ENCODE data around the gene RAB11FIP4. TPM values are rescaled to one million over a fixed set of nuclear protein-coding genes. Genes with fewer than 3 reads are reported as not detected.

Gene RAB11FIP4
- total RNA-seq, 1 experiment from 2014 or later: 2.5 TPM

GRCh38 chr17:31573861-31574260, 182.4 kb downstream of the RAB11FIP4 start:
- Histone ChIP-seq H3K9me3 (replicated peaks) (no peaks in the 10 kb centered on the region), H3K36me3 (no peaks in the 10 kb centered on the region), H3K27me3 (replicated peaks) (no peaks in the 10 kb centered on the region), H3K27ac (no peak overlapping the region), H3K4me3 (no peak overlapping the region), H3K4me1 (replicated peaks) (peaks cover 10% of the 10 kb centered on the region)
- no peak for DNase-seq (ENCODE audit: low read depth in 1 of 2, low spot score in 2 of 2)

GRCh38 chr17:31574458-31574857, 183.0 kb downstream of the RAB11FIP4 start:
- Histone ChIP-seq H3K9me3 (replicated peaks) (no peaks in the 10 kb centered on the region), H3K36me3 (no peaks in the 10 kb centered on the region), H3K27me3 (replicated peaks) (no peaks in the 10 kb centered on the region), H3K4me3 (no peak overlapping the region), H3K4me1 (replicated peaks) (peaks cover 16% of the 10 kb centered on the region), H3K27ac (no peak overlapping the region)
- no peak for DNase-seq (ENCODE audit: low read depth in 1 of 2, low spot score in 2 of 2)

DNA sequence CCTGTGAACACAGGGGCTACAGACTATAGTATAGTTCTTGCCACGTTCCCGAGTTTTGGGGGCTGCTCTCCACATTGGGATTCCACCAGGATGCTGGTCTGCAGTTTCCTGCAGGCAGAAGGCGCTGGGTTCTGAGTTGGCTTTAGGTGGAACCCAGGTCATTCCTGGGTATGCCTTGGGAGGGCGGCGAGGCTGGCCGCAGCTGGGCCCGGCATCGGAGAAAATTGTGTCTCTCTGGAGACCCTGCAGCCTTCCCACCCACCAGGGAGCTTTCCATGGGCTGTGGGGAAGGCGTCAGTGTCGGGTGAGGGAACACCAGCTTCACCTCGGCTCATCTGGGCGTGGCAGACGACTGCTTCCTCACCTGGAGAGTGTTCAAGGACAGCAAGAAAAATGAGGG, 183.6 kb downstream of the RAB11FIP4 start:
- H3K9me3 ChIP-seq (replicated peaks): no peaks in the 10 kb centered on the region
- no peak overlapping the region for H3K4me3 ChIP-seq
- no peak for DNase-seq (ENCODE audit: low read depth in 1 of 2, low spot score in 2 of 2)
- H3K27ac ChIP-seq: no peak overlapping the region
- H3K36me3 ChIP-seq: no peaks in the 10 kb centered on the region
- peaks cover 20% of the 10 kb centered on the region for H3K4me1 ChIP-seq (replicated peaks)
- no peaks in the 10 kb centered on the region for H3K27me3 ChIP-seq (replicated peaks)

DNA sequence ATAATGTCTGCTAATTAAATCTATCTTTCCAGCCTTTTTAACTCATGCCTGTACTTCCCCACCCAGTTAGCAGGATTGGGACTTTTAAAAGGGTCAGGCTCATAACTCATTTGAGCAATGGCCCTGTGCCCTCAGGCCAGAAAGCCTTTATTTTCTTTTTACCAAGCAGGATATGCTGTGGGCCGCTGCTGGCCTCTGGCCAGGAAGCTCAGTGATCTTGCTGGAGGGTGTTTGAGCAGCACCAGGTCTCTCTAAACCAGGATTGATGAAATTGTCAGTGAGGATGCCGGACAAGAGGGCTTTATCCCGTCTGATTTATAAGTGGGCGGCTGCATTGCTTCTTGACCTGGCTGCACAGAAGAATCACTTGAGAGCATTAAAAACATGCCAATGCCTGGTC, 187.8 kb downstream of the RAB11FIP4 start:
- H3K36me3 ChIP-seq: no peaks in the 10 kb centered on the region
- H3K4me1 ChIP-seq (replicated peaks): peaks cover 37% of the 10 kb centered on the region
- H3K4me3 ChIP-seq: no peak overlapping the region
- no peaks in the 10 kb centered on the region for H3K27me3 ChIP-seq (replicated peaks)
- H3K27ac ChIP-seq: no peak overlapping the region
- H3K9me3 ChIP-seq (replicated peaks): no peaks in the 10 kb centered on the region
- peak; percentile 60 to 67 for DNase-seq (ENCODE audit: low read depth in 1 of 2, low spot score in 2 of 2)

- H3K27ac ChIP-seq: no peak overlapping the region
- no peaks in the 10 kb centered on the region for H3K9me3 ChIP-seq (replicated peaks)
- no peak for DNase-seq (ENCODE audit: low read depth in 1 of 2, low spot score in 2 of 2)
- H3K4me3 ChIP-seq: no peak overlapping the region
- H3K36me3 ChIP-seq: no peaks in the 10 kb centered on the region
- H3K4me1 ChIP-seq (replicated peaks): peaks cover 37% of the 10 kb centered on the region
- no peaks in the 10 kb centered on the region for H3K27me3 ChIP-seq (replicated peaks)
Observed at GRCh38 chr17:31580316-31580705, 188.8 kb downstream of the RAB11FIP4 start.

DNA sequence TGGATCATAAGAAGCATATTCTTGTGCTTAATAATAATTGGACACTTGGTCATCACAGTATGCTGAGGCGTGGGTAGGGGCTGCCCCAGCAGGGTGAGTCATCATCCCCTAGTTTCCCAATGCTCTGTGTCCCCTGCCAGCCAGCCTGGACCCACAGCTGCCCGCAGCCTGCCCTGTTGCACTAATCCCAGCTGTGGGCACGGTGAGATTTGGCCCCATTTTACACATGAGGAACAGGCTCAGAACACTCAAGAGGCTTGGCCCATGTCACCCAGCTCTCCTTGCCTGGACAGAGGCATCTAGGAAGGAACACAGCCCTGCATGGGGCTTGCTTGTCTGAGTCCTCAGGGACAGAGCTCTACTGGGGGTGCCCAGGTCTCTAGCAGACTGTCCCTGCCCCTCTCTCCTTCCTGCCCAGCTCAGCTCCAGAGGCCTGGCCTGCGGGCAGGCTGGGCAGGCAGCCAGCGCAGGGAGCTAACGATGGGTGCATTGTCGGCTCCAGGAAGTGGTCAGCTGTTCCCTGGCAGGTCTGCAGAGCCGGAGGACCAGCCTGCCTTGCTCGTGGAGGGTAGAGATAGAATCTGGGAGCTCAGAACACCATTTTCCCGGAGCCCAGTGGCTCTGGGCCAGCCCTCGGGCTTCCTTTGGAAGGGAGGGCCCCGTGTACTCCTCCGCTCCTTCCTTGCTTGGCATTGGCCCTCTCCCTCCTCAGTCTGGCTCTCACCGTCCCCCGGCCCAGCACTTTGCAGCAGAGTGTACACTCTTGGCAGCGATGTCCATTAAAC, 189.4 kb downstream of the RAB11FIP4 start:
- Histone ChIP-seq H3K9me3 (replicated peaks) (no peaks in the 10 kb centered on the region), H3K27ac (peak overlapping the region; percentile 26), H3K36me3 (no peaks in the 10 kb centered on the region), H3K27me3 (replicated peaks) (no peaks in the 10 kb centered on the region), H3K4me3 (no peak overlapping the region), H3K4me1 (replicated peaks) (peaks cover 37% of the 10 kb centered on the region)
- peak; percentile 83 to 87 for DNase-seq (ENCODE audit: low read depth in 1 of 2, low spot score in 2 of 2)

DNA sequence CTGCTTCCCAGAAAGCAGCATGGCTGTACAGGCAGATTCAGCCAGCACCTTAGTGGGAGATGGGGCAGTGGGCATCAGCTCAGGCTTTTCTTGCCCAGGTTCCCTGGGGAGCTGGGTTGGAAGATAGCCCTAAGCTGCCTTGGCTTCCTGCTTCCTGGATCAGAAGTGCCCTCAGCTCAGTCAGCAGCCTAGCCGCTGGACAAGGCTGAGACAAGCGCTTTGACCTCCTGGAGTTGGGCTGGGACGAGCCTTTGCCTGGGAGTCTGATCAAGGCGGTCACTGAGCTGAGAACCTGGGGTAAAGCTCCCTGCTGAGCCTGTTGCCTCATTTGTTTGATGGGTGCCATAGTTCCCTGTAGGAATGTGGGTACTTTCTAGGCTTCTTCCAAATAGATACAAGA, 190.0 kb downstream of the RAB11FIP4 start:
- H3K27me3 ChIP-seq (replicated peaks): no peaks in the 10 kb centered on the region
- H3K36me3 ChIP-seq: no peaks in the 10 kb centered on the region
- no peak for DNase-seq (ENCODE audit: low read depth in 1 of 2, low spot score in 2 of 2)
- H3K4me1 ChIP-seq (replicated peaks): peaks cover 37% of the 10 kb centered on the region
- no peaks in the 10 kb centered on the region for H3K9me3 ChIP-seq (replicated peaks)
- peak overlapping the region; percentile 26 for H3K27ac ChIP-seq
- H3K4me3 ChIP-seq: no peak overlapping the region

GRCh38 chr17:31582151-31582907, 190.9 kb downstream of the RAB11FIP4 start:
- H3K27ac ChIP-seq: no peak overlapping the region
- no peaks in the 10 kb centered on the region for H3K9me3 ChIP-seq (replicated peaks)
- H3K27me3 ChIP-seq (replicated peaks): no peaks in the 10 kb centered on the region
- peaks cover 37% of the 10 kb centered on the region for H3K4me1 ChIP-seq (replicated peaks)
- no peak overlapping the region for H3K4me3 ChIP-seq
- no peaks in the 10 kb centered on the region for H3K36me3 ChIP-seq
- DNase-seq (ENCODE audit: low read depth in 1 of 2, low spot score in 2 of 2): no peak

- H3K27ac ChIP-seq: no peak overlapping the region
- H3K36me3 ChIP-seq: no peaks in the 10 kb centered on the region
- H3K9me3 ChIP-seq (replicated peaks): no peaks in the 10 kb centered on the region
- peaks cover 35% of the 10 kb centered on the region for H3K4me1 ChIP-seq (replicated peaks)
- DNase-seq (ENCODE audit: low read depth in 1 of 2, low spot score in 2 of 2): no peak
- no peaks in the 10 kb centered on the region for H3K27me3 ChIP-seq (replicated peaks)
- no peak overlapping the region for H3K4me3 ChIP-seq
Observed at GRCh38 chr17:31583772-31584356, 192.4 kb downstream of the RAB11FIP4 start.

DNA sequence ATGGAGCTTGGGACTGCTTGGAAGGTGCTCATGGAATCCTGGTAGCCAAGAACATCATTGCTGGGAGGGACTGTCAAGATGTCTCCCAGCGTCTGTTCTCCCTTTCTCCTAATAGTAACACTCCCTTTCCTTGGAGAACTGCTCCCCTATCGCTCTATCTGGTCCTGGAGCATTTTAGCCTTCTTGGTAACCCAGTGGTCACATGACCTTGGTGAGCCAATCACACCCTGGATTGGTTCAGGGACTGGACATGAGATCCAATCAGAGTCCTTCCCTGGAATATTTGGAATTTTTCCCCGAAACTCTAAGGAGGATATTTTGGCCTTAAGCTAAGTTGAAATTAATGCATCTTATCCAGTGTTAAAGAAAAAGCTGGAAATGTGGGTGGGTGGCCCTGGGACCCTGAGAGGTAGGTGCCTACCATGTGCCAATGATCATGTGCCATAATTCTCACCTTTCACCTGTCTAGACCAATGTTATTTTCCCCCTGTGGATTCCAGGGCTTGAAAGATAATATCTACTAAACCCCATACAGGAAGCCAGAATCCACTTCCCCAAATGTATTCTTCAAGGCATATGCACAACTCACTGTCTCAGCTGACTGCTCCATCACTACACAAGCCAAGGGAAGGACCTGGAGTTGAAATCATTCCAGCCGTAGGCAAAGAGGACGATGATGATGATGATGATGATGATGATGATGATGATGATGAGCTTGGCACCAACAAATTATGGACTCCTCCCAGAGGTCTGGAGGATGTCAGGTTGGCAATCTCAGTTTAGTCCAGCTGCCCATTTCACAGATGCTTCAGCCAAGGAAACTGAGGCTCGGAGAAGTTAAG, 193.2 kb downstream of the RAB11FIP4 start:
- Histone ChIP-seq H3K4me3 (no peak overlapping the region), H3K4me1 (replicated peaks) (peaks cover 28% of the 10 kb centered on the region), H3K27ac (no peak overlapping the region)

DNA sequence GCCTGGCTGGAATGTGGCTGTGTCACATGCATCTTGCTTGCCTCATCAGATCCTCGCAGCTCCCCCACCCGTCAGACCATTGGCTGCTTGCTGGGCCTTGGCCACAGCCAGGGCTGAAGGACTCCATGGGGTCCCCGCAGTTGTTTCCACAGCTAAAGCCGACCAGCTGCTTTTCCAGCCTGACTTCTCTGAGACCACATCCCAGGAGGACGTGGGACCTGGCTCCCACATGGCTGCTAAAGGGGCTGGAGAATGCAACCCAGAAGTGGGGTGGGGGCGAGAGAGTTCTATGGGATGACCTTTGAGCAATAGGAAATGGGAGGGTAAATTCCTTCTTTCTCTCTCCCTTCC, 193.8 kb downstream of the RAB11FIP4 start:
- Histone ChIP-seq H3K4me3 (no peak overlapping the region), H3K36me3 (no peaks in the 10 kb centered on the region), H3K27ac (no peak overlapping the region), H3K27me3 (replicated peaks) (no peaks in the 10 kb centered on the region), H3K9me3 (replicated peaks) (no peaks in the 10 kb centered on the region), H3K4me1 (replicated peaks) (peaks cover 24% of the 10 kb centered on the region)
- no peak for DNase-seq (ENCODE audit: low read depth in 1 of 2, low spot score in 2 of 2)

More for the DNA sequence above, 193.2 kb downstream of the RAB11FIP4 start:
- Histone ChIP-seq H3K27me3 (replicated peaks) (no peaks in the 10 kb centered on the region), H3K36me3 (no peaks in the 10 kb centered on the region), H3K9me3 (replicated peaks) (no peaks in the 10 kb centered on the region)
- no peak for DNase-seq (ENCODE audit: low read depth in 1 of 2, low spot score in 2 of 2)

- no peaks in the 10 kb centered on the region for H3K9me3 ChIP-seq (replicated peaks)
- no peaks in the 10 kb centered on the region for H3K27me3 ChIP-seq (replicated peaks)
- DNase-seq (ENCODE audit: low read depth in 1 of 2, low spot score in 2 of 2): no peak
- H3K4me1 ChIP-seq (replicated peaks): peaks cover 7% of the 10 kb centered on the region
- no peak overlapping the region for H3K4me3 ChIP-seq
- H3K36me3 ChIP-seq: no peaks in the 10 kb centered on the region
- no peak overlapping the region for H3K27ac ChIP-seq
Observed at GRCh38 chr17:31586946-31587345, 195.5 kb downstream of the RAB11FIP4 start.

DNA sequence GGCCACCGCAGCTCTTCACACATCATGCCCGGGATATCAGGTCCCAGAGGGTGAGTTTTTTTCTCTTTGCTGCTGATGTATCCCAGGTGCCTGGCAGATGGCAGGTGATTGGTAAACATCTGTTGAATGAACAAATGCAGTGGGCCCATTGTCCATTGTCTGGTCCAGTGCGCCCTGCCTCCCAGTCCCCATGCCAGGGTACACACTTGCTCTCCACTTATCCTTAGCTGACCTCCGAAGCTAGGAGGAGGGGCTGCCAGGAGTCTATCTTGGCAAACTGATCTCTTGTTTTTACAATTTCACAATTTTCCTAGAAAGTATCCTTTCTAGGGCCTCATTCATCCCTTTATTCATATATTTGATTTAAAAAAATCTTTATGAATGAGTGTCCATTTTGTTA, 196.0 kb downstream of the RAB11FIP4 start:
- Histone ChIP-seq H3K27me3 (replicated peaks) (no peaks in the 10 kb centered on the region), H3K4me1 (replicated peaks) (peaks cover 3% of the 10 kb centered on the region; the same call in 1 of the 2 replicates), H3K36me3 (no peaks in the 10 kb centered on the region), H3K27ac (no peak overlapping the region), H3K4me3 (no peak overlapping the region), H3K9me3 (replicated peaks) (no peaks in the 10 kb centered on the region)
- no peak for DNase-seq (ENCODE audit: low read depth in 1 of 2, low spot score in 2 of 2)

Measured in SJSA1 (cell line).